IPS-18c (cell line): ENCODE results near the gene ATPAF1.

Experiments used
- H3K4me3 ChIP-seq: 2 replicates; pipeline ENCODE4 v1.7.0; 2013; ENCODE audit warnings: low read depth, mild to moderate bottlenecking, low read length, moderate library complexity; ENCODE audit not compliant: insufficient read depth
- H3K9me3 ChIP-seq: one replicate; pipeline ENCODE4 v1.6.1; 2013; ENCODE audit warnings: mild to moderate bottlenecking, low read length, moderate library complexity; ENCODE audit not compliant: control insufficient read depth, insufficient read depth

The ATPAF1 gene

DNA sequence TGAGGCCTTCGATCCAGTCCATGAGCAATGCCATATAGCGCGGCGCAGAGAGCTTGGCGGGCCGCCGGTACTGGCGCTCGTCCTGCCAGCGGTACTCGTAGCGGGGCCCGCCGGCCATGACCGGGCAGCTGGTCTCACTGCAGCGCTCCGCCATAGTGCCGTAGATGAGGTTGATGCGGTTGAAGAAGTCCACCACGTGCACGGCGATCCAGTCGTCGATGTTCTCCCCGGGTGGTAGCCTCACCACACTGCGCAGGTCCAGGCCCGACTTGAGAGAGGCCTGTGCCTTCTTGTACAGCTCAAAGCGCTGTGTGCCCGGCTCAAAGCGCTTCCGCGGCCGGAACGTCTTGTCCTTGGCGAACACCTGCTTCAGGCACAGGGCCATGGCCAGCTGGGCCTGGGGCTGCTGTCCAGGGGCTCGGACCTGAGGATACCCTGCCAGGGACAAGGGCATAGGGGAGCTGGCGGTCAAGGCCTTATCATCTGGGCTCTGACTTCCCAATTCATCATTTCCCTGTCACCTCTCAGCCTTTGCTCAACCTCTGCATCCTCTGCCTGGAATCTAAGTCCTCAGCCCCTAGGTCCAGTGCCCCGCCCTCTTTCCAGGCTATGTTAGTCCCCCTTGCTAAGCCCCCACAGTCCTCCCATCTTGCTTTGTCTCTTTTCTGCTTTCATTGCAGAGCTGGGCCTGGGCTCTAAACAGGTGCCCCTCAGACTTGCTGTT is 55.1 kb downstream of the ATPAF1 start:
- Histone ChIP-seq H3K4me3 (no peak overlapping the region), H3K9me3 (no peaks in the 10 kb centered on the region)

GRCh38 chr1:46611691-46612221 is 56.4 kb downstream of the ATPAF1 start:
- Histone ChIP-seq H3K9me3 (no peaks in the 10 kb centered on the region), H3K4me3 (no peak overlapping the region; the same call in 1 of the 2 replicates)

GRCh38 chr1:46607345-46608130 is 60.6 kb downstream of the ATPAF1 start:
- no peaks in the 10 kb centered on the region for H3K9me3 ChIP-seq
- no peak overlapping the region for H3K4me3 ChIP-seq

GRCh38 chr1:46606255-46606965 is 61.8 kb downstream of the ATPAF1 start:
- Histone ChIP-seq H3K4me3 (no peak overlapping the region), H3K9me3 (no peaks in the 10 kb centered on the region)

DNA sequence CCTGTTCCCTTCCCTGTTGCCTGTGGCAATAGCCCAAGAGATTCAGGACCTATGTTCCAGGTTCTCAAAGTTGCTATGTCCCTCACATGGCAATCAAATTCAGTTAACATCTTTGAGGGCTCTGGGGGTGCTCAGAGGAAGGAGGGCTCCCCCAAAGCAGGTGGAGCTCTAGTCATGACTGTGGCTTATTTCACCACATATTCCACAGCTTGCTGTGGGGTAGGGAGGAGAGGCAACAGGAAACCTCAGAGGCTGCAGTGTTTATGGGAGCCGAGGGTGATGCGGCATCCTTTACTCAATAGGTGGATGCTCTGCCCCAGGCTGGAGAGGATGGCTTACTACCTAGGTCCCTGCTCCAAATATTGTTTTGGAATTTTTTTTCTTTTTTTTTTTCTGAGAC is 62.9 kb downstream of the ATPAF1 start:
- no peaks in the 10 kb centered on the region for H3K9me3 ChIP-seq
- H3K4me3 ChIP-seq = no peak overlapping the region

- H3K4me3 ChIP-seq = peak within 1 kb of the TSS; percentile 89
- no peaks in the 10 kb centered on the region for H3K9me3 ChIP-seq
Observed at GRCh38 chr1:46603858-46604549, 64.2 kb downstream of the ATPAF1 start, which contains the start of gene MKNK1. TSS of gene MKNK1 (minus strand) at chr1:46604268. CDS start at chr1:46583327, 20,941 bp downstream.

- H3K9me3 ChIP-seq = no peaks in the 10 kb centered on the region
- peak overlapping the region; percentile 89 for H3K4me3 ChIP-seq
Observed at GRCh38 chr1:46603481-46603857, 64.7 kb downstream of the ATPAF1 start.

- no peaks in the 10 kb centered on the region for H3K9me3 ChIP-seq
- no peak overlapping the region for H3K4me3 ChIP-seq
Observed at GRCh38 chr1:46601257-46602007, 66.7 kb downstream of the ATPAF1 start.

DNA sequence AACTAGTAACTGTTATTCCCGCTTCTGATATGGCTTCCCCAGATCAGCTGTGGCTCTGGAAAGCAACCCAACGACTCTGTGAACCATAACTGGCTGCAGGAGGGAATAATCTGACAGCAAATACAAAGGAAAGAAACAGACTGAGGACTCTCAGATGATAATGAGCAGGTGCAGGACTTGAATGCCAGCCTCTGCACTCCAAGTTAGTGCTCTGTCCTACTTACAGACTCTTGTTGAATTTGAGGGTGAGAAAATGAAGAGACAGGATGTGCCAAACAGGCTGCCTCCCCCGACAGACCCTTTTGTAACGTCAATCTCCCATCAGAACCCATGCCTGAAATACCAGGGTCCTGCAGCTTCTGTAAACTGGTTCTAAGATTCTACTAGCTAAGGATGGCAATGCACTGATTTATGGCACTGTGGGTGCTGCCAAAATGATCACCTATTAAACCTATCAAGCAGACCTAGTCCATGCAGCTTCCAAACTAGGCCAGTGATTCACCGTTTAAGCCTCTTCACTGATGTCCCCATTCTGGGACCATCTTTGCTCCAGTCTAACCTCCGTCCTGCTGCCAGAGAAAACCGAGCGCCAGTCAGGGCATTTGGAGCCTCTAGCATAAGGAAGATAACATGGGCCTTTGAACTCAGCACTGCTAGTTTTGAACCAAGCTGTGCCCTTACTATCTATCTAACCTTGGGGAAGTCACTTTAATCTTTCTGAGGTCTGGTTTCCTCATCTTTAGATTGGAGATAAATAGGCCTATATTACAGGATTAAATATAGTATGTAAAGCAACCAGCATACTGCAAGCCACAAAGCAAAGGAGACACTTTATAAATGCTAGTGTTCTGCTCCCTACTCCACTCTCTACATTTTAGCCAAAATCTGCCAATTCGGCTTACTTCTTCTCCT is 68.8 kb downstream of the ATPAF1 start:
- H3K9me3 ChIP-seq = no peaks in the 10 kb centered on the region
- H3K4me3 ChIP-seq = no peak overlapping the region

DNA sequence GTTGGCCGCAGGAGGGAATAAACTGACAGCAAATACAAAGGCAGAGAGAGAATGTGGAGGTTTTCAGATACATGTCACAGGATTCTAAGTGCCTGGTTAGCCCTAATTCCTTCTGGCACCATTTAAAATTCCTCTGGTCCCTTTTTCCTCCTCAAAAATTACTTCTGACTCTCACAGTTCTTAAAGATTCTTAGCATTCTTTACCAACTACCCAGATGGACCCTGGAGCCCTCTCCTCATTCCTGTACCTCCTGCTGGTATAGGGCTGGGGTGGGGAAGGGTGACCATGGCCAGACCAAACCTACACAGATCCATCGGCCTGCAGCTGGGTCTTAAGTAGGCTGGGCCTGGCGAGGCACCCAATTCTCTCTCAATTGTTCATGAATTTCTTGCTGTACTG is 71.3 kb downstream of the ATPAF1 start:
- H3K4me3 ChIP-seq = no peak overlapping the region

DNA sequence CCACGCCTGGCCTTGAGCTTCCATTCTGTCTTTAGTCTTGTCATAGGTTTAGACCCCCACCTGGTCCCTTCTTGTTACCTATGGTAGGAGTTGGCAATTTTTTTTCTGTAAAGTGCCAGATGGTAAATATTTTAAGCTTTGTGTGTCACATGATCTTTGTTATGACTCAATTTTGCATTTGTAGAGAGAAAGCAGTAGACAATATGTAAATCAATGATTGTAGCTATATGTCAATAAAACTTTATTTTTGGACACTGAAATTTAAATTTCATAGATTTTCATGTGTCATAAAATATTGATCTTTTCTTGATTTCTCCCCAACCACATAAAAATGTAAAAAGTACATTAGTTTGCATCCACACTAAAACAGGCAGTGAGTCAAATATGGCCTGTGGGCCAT is 72.1 kb downstream of the ATPAF1 start:
- Histone ChIP-seq H3K9me3 (no peaks in the 10 kb centered on the region), H3K4me3 (no peak overlapping the region)

More for the DNA sequence above, 71.3 kb downstream of the ATPAF1 start:
- no peaks in the 10 kb centered on the region for H3K9me3 ChIP-seq

- no peaks in the 10 kb centered on the region for H3K9me3 ChIP-seq
- H3K4me3 ChIP-seq = no peak overlapping the region
Observed at GRCh38 chr1:46595127-46595526, 73.0 kb downstream of the ATPAF1 start.

DNA sequence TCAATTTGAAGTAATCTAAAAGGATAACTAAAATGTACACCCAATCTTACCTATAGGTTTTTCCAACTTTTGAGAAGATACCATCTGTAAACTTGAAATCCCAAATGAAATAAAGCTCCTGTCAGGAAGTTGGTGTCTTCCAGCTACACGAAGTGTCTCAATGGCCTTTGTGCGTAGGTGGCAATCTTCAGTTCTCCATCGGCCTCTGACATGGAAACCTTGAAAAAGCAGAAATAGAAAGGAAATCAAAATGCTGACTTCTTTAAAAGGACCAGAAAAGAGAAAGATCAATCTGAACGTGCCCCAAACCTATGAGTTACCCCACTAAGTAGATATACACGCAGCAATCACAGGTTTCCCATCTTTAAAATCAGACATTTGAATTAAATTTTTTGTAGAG is 74.1 kb downstream of the ATPAF1 start:
- Histone ChIP-seq H3K9me3 (no peaks in the 10 kb centered on the region), H3K4me3 (no peak overlapping the region)

DNA sequence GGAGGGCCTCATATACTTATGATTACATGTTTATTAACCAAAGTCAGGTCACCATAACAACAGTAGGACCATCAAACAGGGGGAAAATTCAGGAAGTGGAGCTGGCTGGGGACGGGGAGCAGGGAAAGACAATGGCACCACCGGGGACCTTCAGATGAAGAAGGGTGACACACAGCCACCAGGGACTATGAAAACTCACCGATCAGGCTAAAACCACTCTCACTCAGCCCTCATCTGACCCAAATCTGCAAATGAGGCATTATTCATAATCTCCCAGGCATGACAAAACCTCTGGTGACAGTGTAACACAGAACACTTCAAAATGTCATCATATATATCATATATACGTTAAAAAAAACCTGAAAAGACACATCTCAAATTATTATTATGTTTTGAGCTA is 75.3 kb downstream of the ATPAF1 start:
- no peaks in the 10 kb centered on the region for H3K9me3 ChIP-seq
- H3K4me3 ChIP-seq = no peak overlapping the region

GRCh38 chr1:46589529-46589928 is 78.6 kb downstream of the ATPAF1 start:
- Histone ChIP-seq H3K4me3 (no peak overlapping the region), H3K9me3 (no peaks in the 10 kb centered on the region)

DNA sequence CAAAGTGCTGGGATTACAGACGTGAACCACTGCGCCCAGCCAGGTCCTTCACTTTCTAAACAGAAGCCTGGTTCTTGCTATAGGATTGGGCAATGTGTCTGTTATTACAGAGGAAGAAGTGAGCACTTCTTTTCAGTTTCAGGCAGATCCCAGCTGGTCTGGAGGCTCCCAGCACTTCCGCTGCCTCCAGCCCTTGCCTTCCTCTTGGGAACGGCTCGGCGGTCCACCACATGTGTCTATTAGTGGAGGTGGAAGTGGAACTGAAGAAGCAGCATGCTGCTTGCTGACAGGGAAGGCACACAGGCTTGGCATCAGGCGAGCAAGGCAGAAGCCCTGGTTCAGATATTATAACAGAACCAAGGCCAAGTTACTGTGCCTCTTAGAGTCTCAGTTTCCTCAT is 81.1 kb downstream of the ATPAF1 start:
- Histone ChIP-seq H3K9me3 (no peaks in the 10 kb centered on the region), H3K4me3 (no peak overlapping the region)
